Activated T-helper 1 cell treated with Interleukin-2 at 50 U/mL for 16 hours (primary cell): ENCODE results near the gene GRM8.

ENCODE experiments used
- DNase-seq: peaks from one replicate; pipeline ENCODE4 v3.0.0-alpha.2; 2020; ENCODE audit warnings: low read depth

The GRM8 gene

DNA sequence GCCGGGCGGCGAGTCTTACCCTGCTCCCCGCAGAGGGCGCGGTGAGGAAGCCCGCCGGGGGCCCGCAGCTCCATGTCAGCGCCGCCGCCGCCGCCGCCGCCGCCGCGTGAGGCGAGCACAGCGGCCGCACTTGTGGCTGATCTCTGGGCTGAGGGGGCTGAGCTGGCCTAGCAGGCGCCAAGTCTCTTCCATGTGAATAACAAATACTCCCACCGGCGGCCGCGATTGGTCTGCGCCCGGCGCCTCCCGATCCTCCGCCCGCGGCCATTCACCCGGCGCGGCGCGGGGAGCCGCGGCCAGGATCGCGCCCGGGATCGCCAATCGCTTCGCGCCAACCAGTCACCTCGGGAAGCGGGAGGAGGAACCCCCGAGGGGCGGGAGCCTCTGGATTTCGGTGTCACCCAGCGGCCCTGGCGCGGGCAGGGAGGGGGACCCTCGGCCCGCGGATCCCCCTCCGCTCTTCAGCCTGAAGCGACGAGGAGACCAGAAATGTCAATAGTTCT, at the start of gene GRM8:
Gene GRM8, minus strand, starts transcription at position 164 of the 503 bp plus-strand sequence.
- no peak for DNase-seq

- no peak for DNase-seq
Observed at GRCh38 chr7:127290801-127291361, 38.1 kb upstream of the GRM8 start.

DNA sequence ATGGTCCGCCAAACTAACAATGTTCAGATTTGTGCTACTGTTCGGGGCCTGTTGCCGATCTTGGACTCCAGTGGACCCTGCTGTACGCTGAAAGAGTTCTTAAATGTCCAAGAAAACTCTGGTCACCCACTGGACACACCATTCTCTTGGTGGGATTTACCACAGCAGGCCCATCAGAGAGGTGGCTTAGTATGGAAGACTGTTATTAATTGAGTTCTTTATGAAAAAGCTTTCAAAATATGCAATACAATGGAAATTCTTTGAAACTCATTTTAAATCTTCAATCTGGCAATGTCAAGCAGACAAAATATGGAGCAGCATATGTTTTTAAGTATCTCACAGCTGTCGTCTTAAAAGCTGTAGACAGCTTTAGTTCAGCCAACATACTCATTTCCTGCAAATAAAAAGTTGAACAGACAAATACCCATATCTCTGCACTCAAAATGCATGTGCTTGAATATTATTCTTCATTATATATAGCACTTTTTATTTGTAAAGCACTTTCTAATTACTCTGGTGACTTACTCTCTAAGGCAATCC, 37.4 kb upstream of the GRM8 start:
- no peak for DNase-seq

GRCh38 chr7:127287133-127287532, 34.4 kb upstream of the GRM8 start:
- DNase-seq = no peak

DNA sequence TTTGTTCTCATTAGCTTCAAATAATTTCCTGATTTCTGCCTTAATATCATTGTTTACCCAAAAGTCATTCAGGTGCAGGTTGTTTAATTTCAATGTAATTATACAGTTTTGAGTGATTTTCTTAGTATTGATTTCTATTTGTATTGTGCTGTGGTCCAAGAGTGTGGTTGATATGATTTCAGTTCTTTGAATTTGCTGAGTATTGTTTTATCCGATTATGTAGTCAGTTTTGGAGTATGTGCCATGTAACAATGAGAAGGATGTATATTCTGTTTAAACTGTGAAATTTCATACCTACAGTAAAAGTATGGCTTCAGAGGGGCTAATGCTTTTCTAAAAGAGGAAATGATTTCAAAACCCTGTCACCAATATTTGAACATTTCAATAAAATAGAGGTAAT, 17.4 kb upstream of the GRM8 start:
- DNase-seq = no peak

GRCh38 chr7:127266047-127266446, 13.3 kb upstream of the GRM8 start:
- DNase-seq = no peak

DNA sequence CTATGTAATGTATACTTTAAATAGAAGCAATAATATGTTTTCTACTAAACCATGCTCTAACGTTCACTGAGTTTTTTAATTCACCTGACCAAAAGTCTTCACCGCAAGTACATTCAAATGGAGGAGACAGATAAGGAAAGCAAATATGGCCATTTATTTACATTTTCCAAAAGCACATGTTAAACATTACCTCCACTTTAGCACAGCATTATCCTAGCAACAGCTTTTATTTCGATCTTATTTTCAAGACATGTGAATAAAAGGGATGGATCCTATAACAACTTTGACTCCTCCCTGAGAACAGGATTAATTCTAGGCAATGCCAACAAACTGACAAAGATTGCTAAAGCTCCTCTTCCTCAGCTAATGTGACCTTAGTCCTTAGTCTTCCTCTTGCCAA, 11.5 kb upstream of the GRM8 start:
- DNase-seq = no peak

DNA sequence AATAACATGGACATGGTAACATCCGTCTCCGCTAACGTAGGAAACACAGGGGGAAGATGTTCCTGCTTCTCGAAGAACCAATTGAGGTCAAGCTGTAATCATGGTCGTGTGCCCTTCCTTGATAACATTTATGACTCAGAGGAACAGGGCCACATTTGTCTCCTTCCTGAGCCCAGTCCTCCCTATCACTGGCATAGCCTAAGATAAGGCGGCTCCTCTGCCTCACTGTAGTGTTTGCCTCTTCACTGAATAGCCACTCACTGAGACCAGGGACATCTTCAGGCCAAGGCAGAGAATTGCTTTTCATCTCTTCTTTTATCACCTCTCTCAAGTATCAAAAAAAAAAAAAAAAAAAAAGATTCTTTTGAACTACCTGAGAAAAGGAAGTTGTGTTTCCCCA, 5.4 kb upstream of the GRM8 start:
- DNase-seq = no peak

DNA sequence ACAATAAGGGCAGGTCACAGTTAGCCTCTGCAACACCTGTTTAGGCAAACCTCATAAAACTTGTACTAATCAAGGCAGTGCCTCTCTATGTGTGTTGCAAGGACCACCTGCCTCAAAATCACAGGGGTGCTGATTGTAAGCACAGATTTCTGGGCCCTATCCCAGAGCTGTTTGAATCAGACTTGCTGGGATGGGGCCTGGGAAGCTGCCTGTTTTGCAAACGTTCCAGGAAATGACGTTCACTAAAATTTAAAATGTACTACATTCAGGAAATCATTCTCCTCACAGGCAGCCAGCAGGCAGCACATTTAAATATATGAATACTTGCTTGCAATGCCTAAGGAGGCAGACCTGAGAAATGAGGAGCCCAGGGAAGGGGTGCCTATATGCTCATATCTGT, 4.3 kb upstream of the GRM8 start:
- no peak for DNase-seq

DNA sequence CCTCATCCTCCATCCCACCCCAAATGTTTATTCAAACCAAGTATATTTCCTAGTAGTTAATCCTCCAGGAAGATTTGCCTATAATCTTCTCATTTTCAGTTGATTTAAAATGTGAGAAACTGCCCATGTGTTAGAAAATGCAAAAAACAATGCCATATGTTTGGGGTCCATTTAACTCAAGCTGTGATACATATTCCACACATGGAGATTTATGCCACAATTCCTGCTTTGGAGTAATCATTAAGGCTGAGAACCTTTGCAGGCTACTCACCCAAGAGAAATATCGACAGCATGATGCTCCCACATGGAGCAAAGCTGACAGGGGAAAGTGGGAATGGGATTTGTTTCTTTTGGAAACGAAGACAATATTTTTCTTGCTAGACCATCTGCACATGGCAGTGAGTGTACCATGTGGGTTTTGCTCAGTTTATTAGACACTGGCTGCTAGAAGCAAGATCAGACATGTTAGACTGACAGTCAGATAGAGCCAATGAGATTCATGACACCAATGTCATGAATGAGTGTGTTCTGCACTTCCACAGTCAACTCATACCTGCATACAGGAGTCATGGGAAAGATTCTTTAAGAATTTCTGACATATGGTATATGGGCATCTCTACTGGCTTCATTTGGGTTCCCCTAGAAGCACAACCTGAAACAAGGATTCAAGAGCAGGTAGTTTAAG, 3.4 kb upstream of the GRM8 start:
- DNase-seq = no peak

- no peak for DNase-seq
Observed at GRCh38 chr7:127254163-127254684, 1.5 kb upstream of the GRM8 start.

- peak; percentile 33 for DNase-seq
Observed at GRCh38 chr7:127253281-127254162, 781 bp upstream of the GRM8 start.

- no peak for DNase-seq
Observed at GRCh38 chr7:127252377-127252713, 396 bp downstream of the GRM8 start.

- DNase-seq = no peak
Observed at GRCh38 chr7:127251465-127252376, 1.0 kb downstream of the GRM8 start.

DNA sequence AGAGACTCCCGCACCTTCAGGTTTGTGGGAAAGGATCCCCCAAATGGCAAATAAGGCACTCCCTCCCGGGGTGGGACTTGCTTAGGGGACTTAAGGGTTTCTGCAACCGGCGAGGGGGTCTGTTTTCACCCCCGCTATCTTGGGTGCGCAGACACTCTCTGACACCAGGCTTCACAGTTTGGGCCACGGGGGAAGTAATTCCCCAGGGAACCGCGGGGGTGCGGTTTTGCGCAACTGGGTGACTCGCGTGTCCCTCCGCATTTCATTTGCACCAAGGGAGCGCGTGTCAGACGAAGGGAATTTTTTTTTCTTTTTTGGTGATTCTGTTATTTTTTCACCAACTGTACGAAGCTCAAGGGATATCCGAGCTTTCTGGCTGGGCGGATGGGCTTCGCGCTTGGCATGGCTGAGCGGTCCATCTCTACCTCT, 1.7 kb downstream of the GRM8 start:
- DNase-seq = no peak

- DNase-seq = no peak
Observed at GRCh38 chr7:127250312-127251035, 2.3 kb downstream of the GRM8 start.

GRCh38 chr7:127245607-127246006, 7.1 kb downstream of the GRM8 start:
- no peak for DNase-seq

- no peak for DNase-seq
Observed at GRCh38 chr7:127245002-127245401, 7.7 kb downstream of the GRM8 start.

- no peak for DNase-seq
Observed at GRCh38 chr7:127239814-127240213, 12.9 kb downstream of the GRM8 start.

GRCh38 chr7:127233630-127234029, 19.1 kb downstream of the GRM8 start:
- DNase-seq = no peak

- no peak for DNase-seq
Observed at GRCh38 chr7:127231415-127231814, 21.3 kb downstream of the GRM8 start.
